Measurements from ENCODE around the gene PBX3.

The PBX3 gene

GRCh38 chr9:125883565-125884217 is 136.5 kb downstream of the PBX3 start:
- no peak for DNase-seq

DNA sequence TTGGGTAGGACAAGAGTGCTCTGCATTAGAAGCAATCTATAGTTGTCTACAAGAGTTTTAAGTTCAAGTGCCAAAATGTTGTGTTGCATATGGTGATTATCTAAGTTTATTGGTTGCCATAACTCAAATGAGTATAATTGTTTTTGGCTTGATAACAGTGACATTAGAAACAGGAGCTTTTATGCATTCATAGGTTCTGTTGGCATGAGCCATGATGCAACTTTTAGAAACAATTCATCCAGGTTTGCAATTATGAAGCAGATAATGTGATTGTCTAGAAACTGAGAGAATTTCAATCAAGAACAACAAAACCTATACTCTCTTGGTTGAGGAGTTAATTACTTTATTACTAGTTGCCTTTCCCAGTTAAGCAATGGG is 137.0 kb downstream of the PBX3 start:
- no peak for DNase-seq

DNA sequence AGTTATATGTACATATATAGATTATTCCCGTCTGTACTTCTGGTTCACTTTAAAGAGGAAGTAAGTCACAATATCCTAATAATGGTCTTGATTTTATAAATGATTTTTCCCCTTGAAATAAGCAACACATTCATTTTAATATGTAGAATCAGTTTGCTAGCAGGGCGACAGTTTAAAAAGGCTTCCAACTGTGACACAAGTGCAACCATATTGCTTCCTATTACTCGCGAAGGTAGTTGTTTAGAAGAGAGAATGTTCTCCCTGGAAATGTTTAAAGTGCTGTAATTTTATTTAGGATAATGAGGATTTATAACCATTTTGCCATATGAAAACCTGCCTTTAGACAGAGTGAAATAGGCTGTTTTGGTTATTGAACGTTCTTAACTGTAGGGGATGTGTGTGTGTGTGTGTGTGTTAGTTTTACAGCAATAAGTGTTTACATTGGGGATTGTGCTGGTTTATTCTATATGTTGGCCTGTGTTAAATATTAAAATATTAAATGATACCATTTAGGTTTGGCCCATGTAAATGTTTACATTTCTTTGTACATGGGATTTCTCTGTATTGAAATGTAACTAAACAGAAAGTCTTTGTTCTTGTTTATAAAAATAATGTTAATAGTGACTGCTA is 138.3 kb downstream of the PBX3 start:
- DNase-seq: no peak

GRCh38 chr9:125886365-125886764 is 139.2 kb downstream of the PBX3 start:
- DNase-seq: no peak

DNA sequence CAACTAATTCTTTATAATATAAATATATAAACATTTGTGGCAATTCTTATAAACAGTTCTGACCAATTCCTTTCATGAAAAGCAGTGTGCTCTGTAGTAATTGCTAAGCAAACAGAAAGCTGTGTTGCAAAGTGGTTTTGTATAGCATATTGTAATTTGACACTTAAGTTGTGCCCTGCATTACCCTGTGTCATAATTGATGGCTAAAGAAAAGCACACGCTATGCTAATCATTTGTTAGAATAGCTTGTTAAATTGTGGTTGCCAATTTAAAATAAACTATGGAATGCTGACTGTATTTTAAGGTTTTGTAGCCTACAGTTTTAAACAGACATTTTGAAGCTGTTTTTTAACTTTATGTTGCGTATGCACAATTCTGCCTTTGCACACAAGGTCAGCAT is 140.0 kb downstream of the PBX3 start:
- DNase-seq: no peak

DNA sequence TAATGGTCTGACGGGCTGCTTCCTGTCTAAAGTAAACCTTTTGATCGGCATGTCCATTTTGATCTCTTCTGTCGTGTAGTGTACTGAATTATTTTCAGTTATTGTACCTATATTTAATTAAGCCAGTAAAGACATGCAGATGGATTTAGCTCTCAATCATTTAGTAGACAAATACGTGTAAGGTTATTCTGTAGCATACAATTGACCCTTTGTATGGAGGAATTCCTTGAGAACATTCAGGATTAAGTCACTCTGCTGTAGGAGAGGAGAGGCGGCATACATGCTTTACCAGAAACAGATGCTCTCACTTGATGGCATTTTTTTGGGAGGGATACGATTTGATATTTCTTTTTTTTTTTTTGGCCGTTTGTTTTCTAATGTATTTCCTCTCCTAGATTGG is 141.0 kb downstream of the PBX3 start:
- peak; percentile 54 for DNase-seq

- DNase-seq: peak; percentile 54
Observed at GRCh38 chr9:125889112-125889475, 141.9 kb downstream of the PBX3 start.

DNA sequence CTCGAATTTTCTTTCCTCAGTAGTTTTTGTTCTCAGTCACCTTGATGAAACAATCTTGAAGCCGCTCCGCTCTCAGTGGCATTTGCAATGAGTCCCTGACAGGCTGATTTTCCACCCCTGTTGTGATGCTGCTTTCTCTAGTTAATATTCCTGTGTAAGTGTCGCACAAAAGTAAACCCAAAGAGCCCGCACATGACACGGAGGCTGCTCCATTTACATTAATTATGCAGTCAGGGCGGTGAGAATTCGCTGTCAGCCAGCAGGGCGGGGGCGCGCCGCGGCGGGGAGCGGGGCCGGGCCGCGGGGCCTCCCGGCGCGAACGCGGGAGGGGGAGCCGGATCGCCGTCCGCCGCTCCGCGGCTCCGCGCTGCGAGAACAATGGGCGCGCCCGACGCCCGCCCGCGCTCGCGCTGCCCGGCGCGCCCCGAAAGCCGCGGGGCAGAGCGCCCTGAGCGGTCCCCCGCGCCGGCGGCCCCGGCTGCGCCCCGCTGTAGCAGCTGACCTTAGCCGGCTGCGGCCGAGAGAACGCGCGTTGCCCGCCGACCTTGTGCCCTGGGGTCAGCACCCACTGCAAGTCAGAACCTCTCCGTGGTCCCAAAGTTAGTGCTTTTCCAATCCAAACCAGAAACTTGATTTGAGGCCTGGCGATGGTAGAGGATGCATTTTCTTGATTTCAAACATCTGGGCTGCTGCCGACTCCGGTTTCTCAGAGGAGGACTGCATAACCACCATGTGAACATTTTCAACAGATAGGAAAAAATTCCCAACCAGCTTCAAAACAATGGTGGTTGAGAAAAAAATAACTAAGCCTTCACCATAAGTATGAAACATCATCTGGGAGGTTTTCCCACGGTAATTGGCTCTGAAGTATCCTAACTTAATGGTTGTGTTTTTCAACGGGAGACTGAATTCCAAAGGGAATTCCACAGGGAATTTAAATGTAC is 142.6 kb downstream of the PBX3 start:
- peak; percentile 65 for DNase-seq

- DNase-seq: no peak
Observed at GRCh38 chr9:125890826-125891225, 143.7 kb downstream of the PBX3 start.

GRCh38 chr9:125893277-125893676 is 146.1 kb downstream of the PBX3 start:
- DNase-seq: no peak

GRCh38 chr9:125894566-125894965 is 147.4 kb downstream of the PBX3 start:
- no peak for DNase-seq

DNA sequence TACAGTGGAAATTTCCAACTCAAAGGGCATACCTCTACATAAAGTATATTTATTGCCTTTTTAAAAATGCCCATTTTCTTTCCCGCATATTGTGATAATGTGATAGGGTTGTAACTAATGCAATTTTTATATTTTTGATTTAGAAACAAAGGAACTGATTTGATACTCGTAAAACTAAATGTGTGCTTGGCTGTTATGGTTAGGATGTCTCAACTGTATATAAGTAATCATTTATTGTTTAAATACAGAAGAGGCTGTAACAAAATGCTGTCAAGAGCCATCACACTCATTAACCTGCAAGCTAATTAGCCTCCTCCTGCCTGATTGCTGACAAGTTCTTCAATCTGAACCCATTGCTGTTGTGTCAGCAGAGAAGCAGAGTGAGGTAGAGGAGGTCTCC is 149.2 kb downstream of the PBX3 start:
- no peak for DNase-seq

DNA sequence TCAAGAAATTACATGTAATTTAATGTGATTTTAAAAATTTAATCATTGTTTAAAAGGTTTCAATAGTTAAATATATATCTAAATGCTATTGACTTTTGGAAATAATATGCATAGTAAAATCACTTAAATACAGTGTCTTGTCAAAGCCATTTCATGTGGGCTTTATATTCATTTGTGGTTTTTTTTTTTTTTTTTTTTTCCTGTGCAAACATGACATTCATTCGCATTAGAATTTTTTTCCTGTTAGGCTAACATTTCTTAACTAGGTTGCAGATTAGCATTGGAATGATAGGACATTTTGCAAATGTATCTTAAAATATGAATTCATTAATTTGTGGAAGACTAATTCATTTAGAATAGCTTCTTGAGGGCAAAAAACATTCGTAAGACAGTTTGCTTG is 149.8 kb downstream of the PBX3 start:
- DNase-seq: no peak

GRCh38 chr9:125897481-125897880 is 150.3 kb downstream of the PBX3 start:
- DNase-seq: no peak

DNA sequence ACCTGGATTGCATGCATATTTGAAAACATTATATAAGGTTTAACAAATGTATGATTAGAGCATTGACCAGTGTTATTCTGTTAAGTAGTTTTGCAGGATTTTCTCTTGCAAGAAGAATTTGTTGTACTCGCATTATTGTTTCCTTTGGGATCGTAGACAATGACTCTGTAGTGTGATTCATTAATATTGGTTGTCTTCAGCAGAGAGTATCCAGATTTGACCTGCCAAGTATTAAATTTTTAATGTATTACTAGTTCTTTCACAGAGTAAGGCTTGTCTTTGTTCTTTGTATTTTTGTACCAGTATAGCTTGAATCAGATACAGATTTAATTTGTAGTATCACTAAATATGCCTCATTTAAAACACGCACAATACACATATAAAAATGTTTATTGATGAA is 155.0 kb downstream of the PBX3 start:
- DNase-seq: no peak

- no peak for DNase-seq
Observed at GRCh38 chr9:125902831-125903512, 155.8 kb downstream of the PBX3 start.

GRCh38 chr9:125904155-125904851 is 157.1 kb downstream of the PBX3 start:
- no peak for DNase-seq

DNA sequence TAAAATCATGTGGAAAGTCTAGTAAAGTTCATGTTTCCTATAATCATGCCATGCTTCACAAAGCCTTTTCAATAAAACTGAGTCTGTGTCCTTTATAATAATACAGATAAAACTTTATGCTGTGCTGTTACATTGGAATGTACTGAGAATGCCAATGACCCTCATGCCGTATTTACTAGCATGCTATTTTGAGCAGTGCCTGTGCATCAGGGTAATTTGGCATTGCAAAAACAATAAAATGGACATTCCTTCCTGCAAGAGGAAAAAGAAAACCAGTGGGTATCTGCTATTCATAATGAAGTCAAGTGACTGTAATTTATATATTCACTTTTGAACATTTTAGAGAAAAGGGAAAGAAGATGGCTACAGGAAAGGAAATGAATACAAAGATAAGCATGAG is 159.0 kb downstream of the PBX3 start:
- no peak for DNase-seq

DNA sequence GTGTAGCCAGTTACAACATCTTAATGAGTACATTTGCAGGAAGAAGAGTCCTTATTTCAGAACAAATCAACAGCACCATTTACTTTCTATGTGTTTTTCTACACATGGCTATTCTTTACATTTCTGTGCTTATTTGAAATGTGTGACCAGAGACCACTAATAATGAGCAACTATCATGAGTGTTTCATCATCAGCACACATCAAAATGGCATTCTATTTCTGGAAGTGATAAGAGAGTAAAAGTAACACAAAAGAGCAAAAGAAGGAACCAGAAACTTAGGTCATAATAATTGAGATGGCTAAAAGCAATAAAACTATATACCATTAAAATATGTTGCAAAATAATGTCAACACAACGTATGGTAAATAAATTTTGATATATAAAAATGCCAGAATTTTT is 159.7 kb downstream of the PBX3 start:
- no peak for DNase-seq

- no peak for DNase-seq
Observed at GRCh38 chr9:125908136-125908535, 161.0 kb downstream of the PBX3 start.

DNA sequence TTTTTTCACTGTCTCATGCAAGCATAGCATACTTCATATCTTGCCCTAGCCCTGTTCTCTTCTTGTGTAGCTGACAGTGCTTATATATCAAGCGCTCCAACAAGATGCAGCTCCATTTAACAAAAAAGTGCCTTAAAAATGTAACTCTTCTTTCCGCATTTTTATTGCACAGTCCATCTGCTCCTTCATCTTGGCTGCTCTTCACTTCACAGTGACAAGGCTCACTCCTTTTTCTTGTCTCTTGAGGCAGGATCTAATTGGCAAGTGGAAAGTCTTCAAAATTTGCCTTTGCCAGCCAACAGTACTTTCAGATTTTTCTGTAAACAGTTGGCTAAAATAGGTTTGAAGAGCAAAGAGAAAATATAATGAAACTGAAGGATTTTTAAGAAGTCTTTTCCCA is 161.8 kb downstream of the PBX3 start:
- DNase-seq: no peak

DNA sequence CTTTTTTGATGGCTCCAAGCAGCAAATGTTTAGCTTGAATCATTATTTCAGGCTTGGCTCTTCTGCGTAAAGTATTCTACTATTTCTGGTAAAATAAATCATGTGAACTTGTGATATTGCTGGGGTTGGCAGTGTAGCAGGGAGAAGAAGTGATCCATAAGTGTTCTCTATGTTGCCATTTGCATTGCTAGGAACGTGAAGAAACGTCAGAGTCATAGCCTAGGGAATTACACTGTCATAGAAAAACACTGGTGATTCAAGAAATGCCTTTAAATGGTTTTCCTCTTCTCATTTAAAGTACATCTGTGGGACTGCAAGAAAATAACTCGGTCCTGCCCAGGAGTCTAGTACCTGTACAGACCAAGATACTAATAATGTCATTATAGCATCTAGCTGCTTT is 162.3 kb downstream of the PBX3 start:
- no peak for DNase-seq

- no peak for DNase-seq
Observed at GRCh38 chr9:125910286-125910685, 163.1 kb downstream of the PBX3 start.

Data from islet precursor cell (in vitro differentiated cells).